Right lobe of liver (tissue), 4 donors: Measurements from ENCODE around the gene SMARCD1.

Experiments
- CTCF ChIP-seq, 4 donors: fragments of 200-600 bp in 3 of 4; fragments of 450-650 bp in 1 of 4; IDR thresholded peaks; one replicate each; pipeline versions ENCODE4 v1.5.1 to v1.8.0; 2016 to 2022; ENCODE audit warnings: antibody characterized with exemption in 4 of 4, mild to moderate bottlenecking in 2 of 4
- POLR2A ChIP-seq: fragments of 450-650 bp; IDR thresholded peaks from one replicate; pipeline ENCODE4 v1.6.1; 2017; ENCODE audit warnings: antibody characterized with exemption, mild to moderate bottlenecking
- donor health status: DM: no; HTN: no; CAD: no.
- donor health status: DM: no; HTN: no; CAD: no.
- donor health status: DM: no; HTN: yes; CAD: no.

GRCh38 chr12:50101663-50102062 is 16.5 kb downstream of the SMARCD1 start:
- TF ChIP-seq POLR2A, result no peak
- TF ChIP-seq CTCF (IDR thresholded peaks at IDR 0.05), result peak; percentile 45 to 60 (median 50)
